ENCODE measurements around the gene RNF41. TPM values are rescaled to one million over a fixed set of nuclear protein-coding genes. Genes with fewer than 3 reads are reported as not detected.

The RNF41 gene
- total and polyA plus RNA-seq, 4 donors = 51.5 to 75.1 (median 57.3) TPM

- DNase-seq (ENCODE audit: low read depth in 4 of 6, low spot score in 6 of 6) = peak in 5 of 6 donors; percentile 65 to 94 (median 78)
- Histone ChIP-seq H3K9me3 (ENCODE audit: control insufficient read depth, insufficient read depth, low read length) (no peaks in the 10 kb centered on the region), H3K4me3 (ENCODE audit: low read depth, low read length) (peak within 1 kb of the TSS; percentile 99), H3K27ac (ENCODE audit: low read depth, low read length) (peak within 1 kb of the TSS; percentile 97), H3K27me3 (ENCODE audit: control insufficient read depth, insufficient read depth, low read length) (no peaks in the 10 kb centered on the region), H3K4me1 (ENCODE audit: control insufficient read depth, insufficient read depth, low read length) (peaks cover 15% of the 10 kb centered on the region), H3K36me3 (ENCODE audit: control insufficient read depth, insufficient read depth, low read length) (peaks cover 16% of the 10 kb centered on the region)
- WGBS (ENCODE audit: insufficient coverage) = under 1% methylated on average over 90 of the region's 93 CpGs
Measured at GRCh38 chr12:56189099-56189917, 32.4 kb downstream of the RNF41 start, which contains the start of gene SMARCC2. SMARCC2 (minus strand) TSS chr12:56189483; CDS start chr12:56189461, 22 bp downstream.

GRCh38 chr12:56188778-56189098 is 33.0 kb downstream of the RNF41 start:
- peaks cover 15% of the 10 kb centered on the region for H3K4me1 ChIP-seq (ENCODE audit: control insufficient read depth, insufficient read depth, low read length)
- WGBS (ENCODE audit: insufficient coverage) = 0% methylated on average over 12 of the region's 17 CpGs
- peaks cover 20% of the 10 kb centered on the region for H3K36me3 ChIP-seq (ENCODE audit: control insufficient read depth, insufficient read depth, low read length)
- DNase-seq (ENCODE audit: low read depth in 4 of 6, low spot score in 6 of 6) = no peak
- peak overlapping the region; percentile 99 for H3K4me3 ChIP-seq (ENCODE audit: low read depth, low read length)
- no peaks in the 10 kb centered on the region for H3K27me3 ChIP-seq (ENCODE audit: control insufficient read depth, insufficient read depth, low read length)
- H3K9me3 ChIP-seq (ENCODE audit: control insufficient read depth, insufficient read depth, low read length) = no peaks in the 10 kb centered on the region
- H3K27ac ChIP-seq (ENCODE audit: low read depth, low read length) = peak overlapping the region; percentile 88

- Histone ChIP-seq H3K4me3 (ENCODE audit: low read depth, low read length) (peak overlapping the region; percentile 99), H3K4me1 (ENCODE audit: control insufficient read depth, insufficient read depth, low read length) (peaks cover 15% of the 10 kb centered on the region), H3K27me3 (ENCODE audit: control insufficient read depth, insufficient read depth, low read length) (no peaks in the 10 kb centered on the region), H3K27ac (ENCODE audit: low read depth, low read length) (peak overlapping the region; percentile 88), H3K9me3 (ENCODE audit: control insufficient read depth, insufficient read depth, low read length) (no peaks in the 10 kb centered on the region), H3K36me3 (ENCODE audit: control insufficient read depth, insufficient read depth, low read length) (peaks cover 24% of the 10 kb centered on the region)
- WGBS (ENCODE audit: insufficient coverage) = 5% methylated on average over 4 of the region's 10 CpGs
- DNase-seq (ENCODE audit: low read depth in 4 of 6, low spot score in 6 of 6) = peak in 2 of 6 donors; percentile 31 to 39
Measured at GRCh38 chr12:56188131-56188777, 33.5 kb downstream of the RNF41 start.

GRCh38 chr12:56186957-56187356 is 34.8 kb downstream of the RNF41 start:
- Histone ChIP-seq H3K9me3 (ENCODE audit: control insufficient read depth, insufficient read depth, low read length) (no peaks in the 10 kb centered on the region), H3K27ac (ENCODE audit: low read depth, low read length) (no peak overlapping the region), H3K4me3 (ENCODE audit: low read depth, low read length) (no peak overlapping the region), H3K36me3 (ENCODE audit: control insufficient read depth, insufficient read depth, low read length) (peaks cover 36% of the 10 kb centered on the region), H3K4me1 (ENCODE audit: control insufficient read depth, insufficient read depth, low read length) (peaks cover 15% of the 10 kb centered on the region), H3K27me3 (ENCODE audit: control insufficient read depth, insufficient read depth, low read length) (no peaks in the 10 kb centered on the region)
- no peak for DNase-seq (ENCODE audit: low read depth in 4 of 6, low spot score in 6 of 6)
- no CpG with 5 or more reads among the region's 2 CpGs for WGBS (ENCODE audit: insufficient coverage)

DNA sequence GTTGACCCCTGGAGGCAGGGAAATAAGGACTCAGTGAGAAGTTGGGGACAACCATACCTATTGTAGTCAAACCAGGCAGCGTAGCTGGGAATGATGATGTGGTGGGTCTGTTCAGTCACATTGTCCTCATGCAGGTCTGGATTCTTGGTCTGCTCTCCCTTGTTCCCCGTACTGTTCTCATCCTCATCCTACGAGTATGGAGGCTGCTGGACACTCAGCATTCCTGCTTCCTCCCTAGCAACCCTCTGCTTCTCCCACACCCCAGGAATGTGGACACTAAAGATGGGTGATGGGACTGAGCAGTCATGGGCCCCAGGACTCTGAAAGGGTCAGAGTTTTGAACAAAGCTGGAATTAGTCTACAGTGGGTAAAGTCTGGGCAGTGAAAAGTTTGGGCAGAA is 43.4 kb downstream of the RNF41 start:
- Histone ChIP-seq H3K4me1 (ENCODE audit: control insufficient read depth, insufficient read depth, low read length) (no peaks in the 10 kb centered on the region), H3K4me3 (ENCODE audit: low read depth, low read length) (no peak overlapping the region), H3K27me3 (ENCODE audit: control insufficient read depth, insufficient read depth, low read length) (no peaks in the 10 kb centered on the region), H3K36me3 (ENCODE audit: control insufficient read depth, insufficient read depth, low read length) (peaks cover 85% of the 10 kb centered on the region), H3K9me3 (ENCODE audit: control insufficient read depth, insufficient read depth, low read length) (no peaks in the 10 kb centered on the region), H3K27ac (ENCODE audit: low read depth, low read length) (no peak overlapping the region)
- WGBS (ENCODE audit: insufficient coverage) = no CpG with 5 or more reads among the region's 3 CpGs
- no peak for DNase-seq (ENCODE audit: low read depth in 4 of 6, low spot score in 6 of 6)

DNA sequence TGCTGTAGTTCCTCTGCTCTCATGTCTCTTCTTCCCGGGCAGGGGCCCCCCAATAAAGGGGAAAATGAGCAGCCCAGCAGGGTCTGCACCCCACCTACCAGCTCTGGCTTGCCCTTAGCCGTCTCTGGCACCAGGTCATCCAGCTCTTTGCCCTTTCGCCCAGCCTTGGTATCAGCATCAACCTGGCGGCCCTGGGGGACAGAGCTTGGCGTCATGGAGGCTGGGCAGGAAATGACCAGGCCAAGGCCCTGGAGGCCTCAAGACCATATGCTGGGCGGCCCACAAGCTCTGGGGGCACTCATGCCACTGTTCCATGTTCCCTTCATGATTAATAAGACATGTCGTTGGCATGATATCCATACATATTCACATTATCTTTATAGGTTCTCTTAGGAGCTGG is 48.9 kb downstream of the RNF41 start:
- WGBS (ENCODE audit: insufficient coverage) = 98% methylated on average over 6 of the region's 7 CpGs
- DNase-seq (ENCODE audit: low read depth in 4 of 6, low spot score in 6 of 6) = no peak

DNA sequence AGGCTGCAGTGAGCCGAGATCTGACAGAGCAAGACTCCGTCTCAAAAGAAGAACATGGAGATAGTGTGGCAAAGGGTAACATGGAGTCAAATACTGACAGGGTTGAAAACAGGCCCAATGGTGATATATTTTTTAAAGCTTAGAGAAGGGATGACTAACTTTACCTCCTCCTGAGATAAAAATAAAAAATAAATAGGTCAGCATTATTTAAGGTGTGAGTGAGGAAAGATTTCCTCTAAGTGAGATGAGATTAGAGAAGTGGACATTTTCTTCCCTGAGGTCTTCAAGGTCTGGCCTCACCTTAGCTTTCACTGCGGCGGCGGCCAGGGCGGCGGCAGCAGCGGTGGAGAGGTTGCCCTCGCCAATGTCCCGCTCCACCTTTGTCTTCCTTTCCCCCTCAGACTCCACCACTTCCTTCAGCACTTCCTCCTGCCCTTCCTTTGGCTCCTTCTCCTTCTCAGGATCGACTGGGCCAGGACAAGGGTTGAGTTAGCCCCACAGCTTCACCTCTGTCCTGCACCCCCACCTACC is 52.4 kb downstream of the RNF41 start:
- H3K4me1 ChIP-seq (ENCODE audit: control insufficient read depth, insufficient read depth, low read length) = no peaks in the 10 kb centered on the region
- H3K36me3 ChIP-seq (ENCODE audit: control insufficient read depth, insufficient read depth, low read length) = peaks cover 98% of the 10 kb centered on the region
- no peak for DNase-seq (ENCODE audit: low read depth in 4 of 6, low spot score in 6 of 6)

More for the DNA sequence above, 48.9 kb downstream of the RNF41 start:
- H3K4me1 ChIP-seq (ENCODE audit: control insufficient read depth, insufficient read depth, low read length) = no peaks in the 10 kb centered on the region
- no peaks in the 10 kb centered on the region for H3K27me3 ChIP-seq (ENCODE audit: control insufficient read depth, insufficient read depth, low read length)
- H3K9me3 ChIP-seq (ENCODE audit: control insufficient read depth, insufficient read depth, low read length) = no peaks in the 10 kb centered on the region
- H3K27ac ChIP-seq (ENCODE audit: low read depth, low read length) = no peak overlapping the region
- no peak overlapping the region for H3K4me3 ChIP-seq (ENCODE audit: low read depth, low read length)
- H3K36me3 ChIP-seq (ENCODE audit: control insufficient read depth, insufficient read depth, low read length) = peaks cover 90% of the 10 kb centered on the region

DNA sequence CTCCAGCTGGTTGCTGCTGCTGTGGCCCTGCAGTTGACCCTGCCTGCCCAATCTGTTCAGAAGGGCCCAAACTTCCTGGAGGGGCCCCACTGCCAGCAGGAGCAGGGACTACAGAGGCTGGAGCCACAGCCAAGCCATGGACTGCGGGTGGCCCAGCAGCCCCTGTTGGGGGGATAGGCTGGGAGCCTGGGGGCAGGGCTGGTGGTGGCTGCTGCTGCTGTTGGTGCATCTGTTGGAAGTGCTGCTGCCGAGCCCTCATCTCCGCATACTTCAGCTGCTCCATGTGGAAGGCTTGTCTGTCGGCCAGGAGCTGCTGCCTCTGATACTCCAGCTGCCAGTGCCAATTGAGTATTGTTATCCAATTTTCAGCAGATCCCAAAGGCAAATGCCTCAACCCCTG is 56.4 kb downstream of the RNF41 start:
- Histone ChIP-seq H3K9me3 (ENCODE audit: control insufficient read depth, insufficient read depth, low read length) (no peaks in the 10 kb centered on the region), H3K4me3 (ENCODE audit: low read depth, low read length) (no peak overlapping the region), H3K27ac (ENCODE audit: low read depth, low read length) (no peak overlapping the region), H3K4me1 (ENCODE audit: control insufficient read depth, insufficient read depth, low read length) (peaks cover 11% of the 10 kb centered on the region), H3K27me3 (ENCODE audit: control insufficient read depth, insufficient read depth, low read length) (no peaks in the 10 kb centered on the region), H3K36me3 (ENCODE audit: control insufficient read depth, insufficient read depth, low read length) (peaks cover 99% of the 10 kb centered on the region)
- no peak for DNase-seq (ENCODE audit: low read depth in 4 of 6, low spot score in 6 of 6)
- 73% methylated on average over 4 of the region's 4 CpGs for WGBS (ENCODE audit: insufficient coverage)

More for the DNA sequence above, 52.4 kb downstream of the RNF41 start:
- Histone ChIP-seq H3K27me3 (ENCODE audit: control insufficient read depth, insufficient read depth, low read length) (no peaks in the 10 kb centered on the region), H3K4me3 (ENCODE audit: low read depth, low read length) (no peak overlapping the region), H3K27ac (ENCODE audit: low read depth, low read length) (no peak overlapping the region), H3K9me3 (ENCODE audit: control insufficient read depth, insufficient read depth, low read length) (no peaks in the 10 kb centered on the region)
- WGBS (ENCODE audit: insufficient coverage) = 97% methylated on average over 11 of the region's 11 CpGs

DNA sequence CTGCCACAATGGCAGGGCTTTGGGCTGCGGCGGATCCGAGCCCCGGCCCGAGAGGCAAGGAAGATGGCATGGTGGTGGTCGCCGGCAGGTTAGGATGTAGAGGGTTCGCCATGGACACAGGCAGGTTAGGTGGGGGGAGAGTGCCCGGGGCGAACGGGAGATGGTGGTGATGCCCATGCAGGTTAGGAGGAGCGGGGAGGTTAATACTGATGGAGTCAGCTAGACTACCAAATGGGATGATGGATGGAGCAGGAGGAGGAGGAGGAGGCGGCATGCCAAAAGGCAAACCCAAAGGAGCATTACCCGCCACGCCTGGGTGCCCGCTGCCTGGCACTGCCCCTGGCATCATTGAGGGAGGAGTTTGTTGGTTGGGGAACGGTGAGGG is 57.4 kb downstream of the RNF41 start:
- Histone ChIP-seq H3K4me3 (ENCODE audit: low read depth, low read length) (no peak overlapping the region), H3K27me3 (ENCODE audit: control insufficient read depth, insufficient read depth, low read length) (no peaks in the 10 kb centered on the region), H3K4me1 (ENCODE audit: control insufficient read depth, insufficient read depth, low read length) (peaks cover 21% of the 10 kb centered on the region), H3K27ac (ENCODE audit: low read depth, low read length) (no peak overlapping the region), H3K9me3 (ENCODE audit: control insufficient read depth, insufficient read depth, low read length) (no peaks in the 10 kb centered on the region), H3K36me3 (ENCODE audit: control insufficient read depth, insufficient read depth, low read length) (peaks cover 97% of the 10 kb centered on the region)
- 87% methylated on average over 16 of the region's 17 CpGs for WGBS (ENCODE audit: insufficient coverage)
- no peak for DNase-seq (ENCODE audit: low read depth in 4 of 6, low spot score in 6 of 6)

Measured in spinal cord (tissue), 10 donors.